ENCODE measurements around the gene GRIN3A.

The GRIN3A gene

DNA sequence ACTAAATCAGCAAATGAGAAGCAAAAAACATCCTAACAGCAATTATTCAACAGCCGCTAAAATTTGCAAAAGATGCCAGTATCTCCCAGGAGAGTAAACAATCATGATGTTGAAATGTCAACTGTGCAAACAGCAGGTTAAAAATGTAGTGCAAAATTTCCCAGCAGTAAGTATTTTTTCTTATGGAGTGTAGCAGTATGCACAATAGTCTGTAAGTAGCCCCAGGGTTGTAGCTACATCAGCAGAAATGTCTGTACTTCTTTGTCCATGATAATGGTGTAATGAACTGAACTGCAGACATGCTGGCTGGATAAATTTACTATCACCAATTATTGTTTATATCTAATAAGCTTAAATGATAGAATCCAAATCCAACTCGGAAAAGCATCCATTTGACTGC, 31.4 kb downstream of the GRIN3A start:
- Histone ChIP-seq H3K9me3 (no peaks in the 10 kb centered on the region), H3K36me3 (no peaks in the 10 kb centered on the region), H3K27me3 (no peaks in the 10 kb centered on the region), H3K9ac (no peak overlapping the region), H3K4me1 (no peaks in the 10 kb centered on the region), H3K4me2 (no peak overlapping the region; the same call in 1 of the 2 replicates), H4K20me1 (no peaks in the 10 kb centered on the region), H3K4me3 (no peak overlapping the region), H3K27ac (no peak overlapping the region)
- TF ChIP-seq Cebpa-rat (IDR thresholded peaks at IDR 0.05), result no peak

DNA sequence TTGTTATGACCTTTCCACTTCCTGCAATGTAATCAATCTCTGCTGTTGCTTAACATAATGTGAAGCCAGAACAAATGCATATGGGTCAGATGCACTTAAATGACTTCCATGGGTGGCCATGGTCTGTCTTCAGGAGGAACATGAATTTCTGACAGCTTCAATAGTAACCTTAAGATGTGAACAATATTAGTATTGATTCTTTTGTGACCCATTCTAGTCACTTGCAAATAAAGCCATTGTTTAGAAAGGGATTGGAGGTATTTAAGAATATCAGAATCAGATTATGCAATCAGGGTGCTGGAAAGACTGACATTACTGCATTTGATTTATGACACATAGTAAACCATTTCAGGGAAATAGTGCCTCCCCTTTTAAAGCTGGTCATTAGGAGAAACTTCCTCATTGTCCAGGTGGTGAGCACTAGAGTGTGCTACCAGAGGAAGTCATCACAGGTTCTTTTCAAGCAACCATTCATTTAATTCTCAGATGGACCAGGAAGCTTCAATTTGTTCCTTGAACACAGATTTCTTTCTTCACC, 32.1 kb downstream of the GRIN3A start:
- H3K27ac ChIP-seq, result no peak overlapping the region
- H3K9me3 ChIP-seq, result no peaks in the 10 kb centered on the region
- no peaks in the 10 kb centered on the region for H3K27me3 ChIP-seq
- no peaks in the 10 kb centered on the region for H3K36me3 ChIP-seq
- no peak overlapping the region for H3K9ac ChIP-seq
- TF ChIP-seq Cebpa-rat (IDR thresholded peaks at IDR 0.05), result no peak
- H3K4me2 ChIP-seq, result no peak overlapping the region; the same call in 1 of the 2 replicates
- no peaks in the 10 kb centered on the region for H3K4me1 ChIP-seq
- H4K20me1 ChIP-seq, result no peaks in the 10 kb centered on the region
- H3K4me3 ChIP-seq, result no peak overlapping the region

GRCh38 chr9:101705135-101705661, 33.2 kb downstream of the GRIN3A start:
- H4K20me1 ChIP-seq, result no peaks in the 10 kb centered on the region
- no peaks in the 10 kb centered on the region for H3K27me3 ChIP-seq
- H3K36me3 ChIP-seq, result no peaks in the 10 kb centered on the region
- H3K27ac ChIP-seq, result no peak overlapping the region
- H3K4me3 ChIP-seq, result no peak overlapping the region
- H3K4me2 ChIP-seq, result no peak overlapping the region
- TF ChIP-seq Cebpa-rat (IDR thresholded peaks at IDR 0.05), result no peak
- no peaks in the 10 kb centered on the region for H3K4me1 ChIP-seq
- H3K9ac ChIP-seq, result no peak overlapping the region
- no peaks in the 10 kb centered on the region for H3K9me3 ChIP-seq

- Histone ChIP-seq H3K4me3 (no peak overlapping the region), H3K36me3 (no peaks in the 10 kb centered on the region), H3K4me1 (no peaks in the 10 kb centered on the region), H3K27me3 (no peaks in the 10 kb centered on the region), H4K20me1 (no peaks in the 10 kb centered on the region), H3K9me3 (no peaks in the 10 kb centered on the region), H3K4me2 (no peak overlapping the region), H3K9ac (no peak overlapping the region), H3K27ac (no peak overlapping the region)
- TF ChIP-seq Cebpa-rat (IDR thresholded peaks at IDR 0.05), result no peak
Observed at GRCh38 chr9:101702257-101702656, 36.2 kb downstream of the GRIN3A start.

GRCh38 chr9:101693546-101694336, 44.7 kb downstream of the GRIN3A start:
- Histone ChIP-seq H3K4me3 (no peak overlapping the region), H3K4me2 (no peak overlapping the region), H4K20me1 (no peaks in the 10 kb centered on the region), H3K4me1 (no peaks in the 10 kb centered on the region), H3K9ac (no peak overlapping the region), H3K9me3 (no peaks in the 10 kb centered on the region), H3K36me3 (no peaks in the 10 kb centered on the region), H3K27ac (no peak overlapping the region), H3K27me3 (no peaks in the 10 kb centered on the region)
- no peak for TF ChIP-seq Cebpa-rat (IDR thresholded peaks at IDR 0.05)

GRCh38 chr9:101691657-101692056, 46.8 kb downstream of the GRIN3A start:
- TF ChIP-seq Cebpa-rat (IDR thresholded peaks at IDR 0.05), result no peak
- H4K20me1 ChIP-seq, result no peaks in the 10 kb centered on the region
- H3K27me3 ChIP-seq, result no peaks in the 10 kb centered on the region
- H3K4me1 ChIP-seq, result no peaks in the 10 kb centered on the region
- H3K27ac ChIP-seq, result no peak overlapping the region
- H3K4me2 ChIP-seq, result no peak overlapping the region
- H3K9me3 ChIP-seq, result no peaks in the 10 kb centered on the region
- H3K9ac ChIP-seq, result no peak overlapping the region
- no peaks in the 10 kb centered on the region for H3K36me3 ChIP-seq
- no peak overlapping the region for H3K4me3 ChIP-seq

DNA sequence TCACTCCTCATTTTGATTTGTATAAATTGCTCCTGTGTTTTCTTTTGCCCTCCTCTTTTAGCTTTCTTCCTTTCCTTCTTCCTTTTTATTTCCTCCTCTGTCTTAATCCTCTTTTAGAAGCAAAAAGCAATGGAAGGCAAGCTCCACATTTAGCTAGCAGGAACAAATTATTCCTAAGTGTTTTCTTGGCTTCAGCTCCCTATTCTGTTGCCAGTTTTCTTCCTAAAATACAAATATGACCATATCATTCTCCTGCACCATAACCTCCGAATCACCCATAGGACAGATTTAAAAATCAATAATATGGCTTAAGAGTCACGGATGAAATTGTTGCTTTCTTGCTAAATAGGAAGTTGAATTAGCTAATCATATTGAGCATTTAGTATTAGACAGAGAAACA, 49.4 kb downstream of the GRIN3A start:
- Histone ChIP-seq H3K4me1 (no peaks in the 10 kb centered on the region), H3K27ac (no peak overlapping the region), H3K9ac (no peak overlapping the region), H3K9me3 (no peaks in the 10 kb centered on the region), H4K20me1 (no peaks in the 10 kb centered on the region), H3K36me3 (no peaks in the 10 kb centered on the region), H3K4me3 (no peak overlapping the region), H3K27me3 (no peaks in the 10 kb centered on the region), H3K4me2 (no peak overlapping the region)
- no peak for TF ChIP-seq Cebpa-rat (IDR thresholded peaks at IDR 0.05)

DNA sequence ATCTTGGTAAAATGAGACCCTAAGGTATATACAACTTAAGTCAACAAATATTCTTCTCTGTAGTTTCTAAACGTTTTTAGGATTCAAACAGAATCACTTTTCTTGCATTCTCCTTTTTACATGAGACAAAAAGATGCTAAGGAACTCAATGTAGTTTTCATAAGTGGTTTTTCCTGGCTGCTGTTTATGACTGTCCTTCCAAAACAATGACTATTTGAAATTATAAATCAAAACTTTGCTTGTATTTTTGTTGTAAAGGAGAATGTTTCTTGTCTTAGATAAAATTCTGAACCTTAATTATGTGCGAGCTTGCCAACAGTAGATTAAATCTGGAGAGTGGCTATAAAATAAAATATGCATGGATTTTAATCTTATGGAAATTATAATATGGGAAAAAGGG, 53.8 kb downstream of the GRIN3A start:
- Histone ChIP-seq H4K20me1 (no peaks in the 10 kb centered on the region), H3K4me1 (no peaks in the 10 kb centered on the region), H3K9me3 (no peaks in the 10 kb centered on the region), H3K27me3 (no peaks in the 10 kb centered on the region), H3K36me3 (no peaks in the 10 kb centered on the region), H3K4me2 (no peak overlapping the region), H3K4me3 (no peak overlapping the region), H3K9ac (no peak overlapping the region), H3K27ac (no peak overlapping the region)
- no peak for TF ChIP-seq Cebpa-rat (IDR thresholded peaks at IDR 0.05)

DNA sequence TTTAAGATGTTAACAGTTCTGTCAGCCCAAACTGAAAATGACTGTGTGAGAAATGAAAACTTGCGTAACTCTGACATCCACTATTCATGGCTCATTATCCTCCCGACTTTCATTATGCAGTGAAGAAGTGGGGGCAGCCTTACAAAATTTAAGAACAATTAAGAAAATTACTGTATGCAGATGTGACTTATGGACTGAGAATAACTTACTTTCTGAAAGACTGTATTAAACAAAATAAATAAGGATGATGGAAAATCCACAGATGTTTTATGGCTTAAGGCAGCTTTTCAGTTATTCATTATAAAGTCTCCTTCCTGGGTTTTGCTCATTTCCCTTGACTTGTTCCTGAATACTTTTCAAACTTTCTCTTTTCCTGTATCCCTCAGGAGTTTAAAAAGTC, 55.2 kb downstream of the GRIN3A start:
- no peak overlapping the region for H3K4me2 ChIP-seq
- no peaks in the 10 kb centered on the region for H3K4me1 ChIP-seq
- H3K9me3 ChIP-seq, result no peaks in the 10 kb centered on the region
- H3K4me3 ChIP-seq, result no peak overlapping the region
- H3K9ac ChIP-seq, result no peak overlapping the region
- no peak for TF ChIP-seq Cebpa-rat (IDR thresholded peaks at IDR 0.05)
- no peaks in the 10 kb centered on the region for H4K20me1 ChIP-seq
- no peaks in the 10 kb centered on the region for H3K36me3 ChIP-seq
- no peak overlapping the region for H3K27ac ChIP-seq
- no peaks in the 10 kb centered on the region for H3K27me3 ChIP-seq

GRCh38 chr9:101677861-101678260, 60.6 kb downstream of the GRIN3A start:
- Histone ChIP-seq H3K9me3 (no peaks in the 10 kb centered on the region), H3K4me1 (no peaks in the 10 kb centered on the region), H3K4me2 (no peak overlapping the region), H3K36me3 (no peaks in the 10 kb centered on the region), H4K20me1 (no peaks in the 10 kb centered on the region), H3K4me3 (no peak overlapping the region), H3K27ac (no peak overlapping the region), H3K9ac (no peak overlapping the region), H3K27me3 (no peaks in the 10 kb centered on the region)
- no peak for TF ChIP-seq Cebpa-rat (IDR thresholded peaks at IDR 0.05)
